Coronary artery (tissue), 2 donors: ENCODE measurements around the gene RCBTB2.

Experiments
- DNase-seq: peaks from one replicate; pipeline ENCODE4 v3.0.0-alpha.2; 2017; ENCODE audit warnings: low spot score
- H3K27ac ChIP-seq, 2 donors: fragments of 200-600 bp; sonication (generic); one replicate each; pipeline ENCODE4 v1.5.1; 2016 to 2019
- H3K4me3 ChIP-seq: fragments of 200-600 bp; sonication (generic); 2 replicates; pipeline ENCODE4 v1.5.1; 2016; ENCODE audit warnings: mild to moderate bottlenecking, moderate library complexity
- TF ChIP-seq, protein P1 (sequence below): fragments of 200-600 bp; sonication (generic); IDR thresholded peaks from one replicate; pipeline ENCODE4 v1.5.1; 2019; ENCODE audit warnings: antibody characterized with exemption

Gene RCBTB2

GRCh38 chr13:48561466-48562235 is 28.8 kb upstream of the RCBTB2 start:
- DNase-seq = no peak
- Histone ChIP-seq H3K27ac (no peak overlapping the region), H3K4me3 (no peak overlapping the region)
- TF ChIP-seq, protein P1, sequence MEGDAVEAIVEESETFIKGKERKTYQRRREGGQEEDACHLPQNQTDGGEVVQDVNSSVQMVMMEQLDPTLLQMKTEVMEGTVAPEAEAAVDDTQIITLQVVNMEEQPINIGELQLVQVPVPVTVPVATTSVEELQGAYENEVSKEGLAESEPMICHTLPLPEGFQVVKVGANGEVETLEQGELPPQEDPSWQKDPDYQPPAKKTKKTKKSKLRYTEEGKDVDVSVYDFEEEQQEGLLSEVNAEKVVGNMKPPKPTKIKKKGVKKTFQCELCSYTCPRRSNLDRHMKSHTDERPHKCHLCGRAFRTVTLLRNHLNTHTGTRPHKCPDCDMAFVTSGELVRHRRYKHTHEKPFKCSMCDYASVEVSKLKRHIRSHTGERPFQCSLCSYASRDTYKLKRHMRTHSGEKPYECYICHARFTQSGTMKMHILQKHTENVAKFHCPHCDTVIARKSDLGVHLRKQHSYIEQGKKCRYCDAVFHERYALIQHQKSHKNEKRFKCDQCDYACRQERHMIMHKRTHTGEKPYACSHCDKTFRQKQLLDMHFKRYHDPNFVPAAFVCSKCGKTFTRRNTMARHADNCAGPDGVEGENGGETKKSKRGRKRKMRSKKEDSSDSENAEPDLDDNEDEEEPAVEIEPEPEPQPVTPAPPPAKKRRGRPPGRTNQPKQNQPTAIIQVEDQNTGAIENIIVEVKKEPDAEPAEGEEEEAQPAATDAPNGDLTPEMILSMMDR = no peak

- DNase-seq = no peak
- no peak overlapping the region for H3K4me3 ChIP-seq
- H3K27ac ChIP-seq = no peak overlapping the region
- TF ChIP-seq, protein P1 = no peak
Observed at GRCh38 chr13:48560657-48561337, 27.9 kb upstream of the RCBTB2 start.

- H3K27ac ChIP-seq = no peak overlapping the region
- no peak overlapping the region for H3K4me3 ChIP-seq
- DNase-seq = no peak
- TF ChIP-seq, protein P1 = no peak
Observed at GRCh38 chr13:48559638-48560320, 26.9 kb upstream of the RCBTB2 start.

- Histone ChIP-seq H3K4me3 (no peak overlapping the region), H3K27ac (no peak overlapping the region)
- no peak for DNase-seq
- TF ChIP-seq, protein P1 = no peak
Observed at GRCh38 chr13:48556817-48557216, 23.9 kb upstream of the RCBTB2 start.

- no peak for DNase-seq
- Histone ChIP-seq H3K27ac (no peak overlapping the region), H3K4me3 (no peak overlapping the region)
- TF ChIP-seq, protein P1 = no peak
Observed at GRCh38 chr13:48555441-48555840, 22.6 kb upstream of the RCBTB2 start.

GRCh38 chr13:48551329-48551728 is 18.4 kb upstream of the RCBTB2 start:
- H3K4me3 ChIP-seq = no peak overlapping the region
- DNase-seq = no peak
- H3K27ac ChIP-seq = no peak overlapping the region
- TF ChIP-seq, protein P1 = no peak
